AG04449 (cell line): ENCODE results near the gene WBP11.
"Not testable (repeated sequence)": the region's sequence is repeated elsewhere in the genome, so short reads cannot be mapped to it uniquely, and the experiment has no call there.

Experiments
- CTCF ChIA-PET: fragments of 350-600 bp; formaldehyde crosslinking; extraction: SDS; loops from one replicate; lab custom pipeline; 2021; ENCODE audit warnings: antibody characterized with exemption; lab: Yijun Ruan, JAX
- POLR2A ChIA-PET: fragments of 400-600, 350-600 bp; formaldehyde crosslinking; extraction: SDS; loops from one replicate; lab custom pipeline; 2020; ENCODE audit warnings: antibody characterized with exemption, inconsistent platforms; lab: Yijun Ruan, JAX
- DNase-seq: peaks from one replicate; pipeline ENCODE4 v3.0.0-alpha.2; 2010; ENCODE audit warnings: low read depth, low spot score
- H3K4me3 ChIP-seq: 2 replicates; pipeline ENCODE4 v1.5.1; 2011; ENCODE audit warnings: low read depth, mild to moderate bottlenecking, control low read depth, low read length
- CTCF ChIP-seq: IDR thresholded peaks from one replicate; pipeline ENCODE4 v1.5.1; 2011; ENCODE audit warnings: mild to moderate bottlenecking, moderate library complexity, low read length, control low read depth, inconsistent platforms; ENCODE audit not compliant: insufficient read depth; ENCODE audit errors: missing control alignments

Gene WBP11

GRCh38 chr12:14769969-14770495 is 33.2 kb downstream of the WBP11 start:
- ChIA-PET POLR2A (interaction anchor here (0.6 to 2.7 kb wide), 7 partner anchors 14 to 783 kb away, joined by 3 to 13 read pairs (median 3); partner anchors contain the start of genes ATF7IP, C12orf60 and WBP11), CTCF (interaction anchor here (0.7 to 2.2 kb wide), 15 partner anchors 9 to 512 kb away, joined by 3 to 9 read pairs (median 4); partner anchors contain the start of genes C12orf60 and WBP11)
- H3K4me3 ChIP-seq = peak overlapping the region; percentile 86
- peak; percentile 94 for TF ChIP-seq CTCF
- no peak for DNase-seq

- peak overlapping the region; percentile 86 for H3K4me3 ChIP-seq
- TF ChIP-seq CTCF = peak; percentile 42
- CTCF ChIA-PET = interaction anchor here (0.7 to 2.2 kb wide), 15 partner anchors 9 to 511 kb away, joined by 3 to 9 read pairs (median 4); partner anchors contain the start of genes C12orf60 and WBP11
- no peak for DNase-seq
- POLR2A ChIA-PET = interaction anchor here (0.6 to 2.7 kb wide), 4 partner anchors 67 to 784 kb away, joined by 3 to 6 read pairs (median 3); no protein-coding TSS in a partner anchor
Measured at GRCh38 chr12:14769466-14769968, 33.8 kb downstream of the WBP11 start.

- no peak for TF ChIP-seq CTCF
Measured at GRCh38 chr12:14768823-14769405, 34.4 kb downstream of the WBP11 start.

GRCh38 chr12:14767617-14768016 is 35.7 kb downstream of the WBP11 start:
- no peak for TF ChIP-seq CTCF

More at GRCh38 chr12:14768823-14769405, 34.4 kb downstream of the WBP11 start:
- peak overlapping the region; percentile 86 for H3K4me3 ChIP-seq
- ChIA-PET CTCF (interaction anchor here (1.3 to 2.2 kb wide), 9 partner anchors 10 to 510 kb away, joined by 3 to 9 read pairs (median 4); partner anchors contain the start of genes C12orf60 and WBP11), POLR2A (interaction anchor here (0.6 to 2.7 kb wide), 2 partner anchors 68 to 508 kb away, joined by 3 to 6 read pairs; no protein-coding TSS in a partner anchor)
- DNase-seq = no peak

GRCh38 chr12:14766649-14767215 is 36.5 kb downstream of the WBP11 start:
- no peak for TF ChIP-seq CTCF
- CTCF ChIA-PET = no interaction called here
- DNase-seq = no peak
- POLR2A ChIA-PET = no interaction called here
- no peak overlapping the region for H3K4me3 ChIP-seq

More at GRCh38 chr12:14767617-14768016, 35.7 kb downstream of the WBP11 start:
- DNase-seq = no peak
- ChIA-PET CTCF (no interaction called here), POLR2A (no interaction called here)
- H3K4me3 ChIP-seq = no peak overlapping the region

GRCh38 chr12:14766020-14766419 is 37.3 kb downstream of the WBP11 start:
- H3K4me3 ChIP-seq, CTCF ChIA-PET, DNase-seq, POLR2A ChIA-PET: not testable (repeated sequence)
